ENCODE measurements around the gene WWOX. TPM values are rescaled to one million over a fixed set of nuclear protein-coding genes. Genes with fewer than 3 reads are reported as not detected.

The WWOX gene
- total RNA-seq, 1 experiment from 2014 or later, result 79.9 TPM

- Histone ChIP-seq H3K4me1 (ENCODE audit: insufficient read depth, low read length, poor library complexity, severe bottlenecking) (no peaks in the 10 kb centered on the region), H3K9me3 (ENCODE audit: low read depth, low read length, poor library complexity, severe bottlenecking) (no peaks in the 10 kb centered on the region), H3K4me3 (ENCODE audit: low read depth, low read length, poor library complexity, severe bottlenecking) (no peak overlapping the region), H3K27ac (ENCODE audit: low read depth, low read length, poor library complexity, severe bottlenecking) (no peak overlapping the region), H3K27me3 (replicated peaks; ENCODE audit: insufficient read depth, low read depth, low read length, poor library complexity) (no peaks in the 10 kb centered on the region), H3K36me3 (ENCODE audit: insufficient read depth, low read length, poor library complexity, severe bottlenecking) (no peaks in the 10 kb centered on the region)
- TF ChIP-seq CTCF (conservative IDR thresholded peaks at IDR 0.05; ENCODE audit: low read depth, low read length) (no peak), EZH2 (IDR thresholded peaks at IDR 0.05; ENCODE audit: borderline replicate concordance, low read depth, low read length, poor library complexity, severe bottlenecking) (no peak)
- BruUV-seq (replicated peaks), result no TSS peak
- ChIA-PET CTCF (no interaction called here), POLR2A (ENCODE audit: low non-redundant PET) (no interaction called here)
- no peak for DNase-seq (ENCODE audit: low spot score)
- intact Hi-C loops (cut with micrococcal nuclease; ENCODE audit: unreplicated experiment), result no loop called here
Measured at GRCh38 chr16:78528265-78528664, 428.8 kb downstream of the WWOX start.

- Histone ChIP-seq H3K27ac (ENCODE audit: low read depth, low read length, poor library complexity, severe bottlenecking) (no peak overlapping the region), H3K9me3 (ENCODE audit: low read depth, low read length, poor library complexity, severe bottlenecking) (no peaks in the 10 kb centered on the region), H3K36me3 (ENCODE audit: insufficient read depth, low read length, poor library complexity, severe bottlenecking) (no peaks in the 10 kb centered on the region), H3K27me3 (replicated peaks; ENCODE audit: insufficient read depth, low read depth, low read length, poor library complexity) (no peaks in the 10 kb centered on the region), H3K4me3 (ENCODE audit: low read depth, low read length, poor library complexity, severe bottlenecking) (no peak overlapping the region), H3K4me1 (ENCODE audit: insufficient read depth, low read length, poor library complexity, severe bottlenecking) (no peaks in the 10 kb centered on the region)
- BruUV-seq (replicated peaks), result no TSS peak
- DNase-seq (ENCODE audit: low spot score), result no peak
- ChIA-PET POLR2A (ENCODE audit: low non-redundant PET) (no interaction called here), CTCF (no interaction called here)
- no peak for TF ChIP-seq EZH2 (IDR thresholded peaks at IDR 0.05; ENCODE audit: borderline replicate concordance, low read depth, low read length, poor library complexity, severe bottlenecking)
- no peak for TF ChIP-seq CTCF (conservative IDR thresholded peaks at IDR 0.05; ENCODE audit: low read depth, low read length)
- intact Hi-C loops (cut with micrococcal nuclease; ENCODE audit: unreplicated experiment), result no loop called here
Measured at GRCh38 chr16:78529881-78530280, 430.4 kb downstream of the WWOX start.

GRCh38 chr16:78530283-78530682 lies 430.8 kb downstream of the WWOX start:
- no peak overlapping the region for H3K4me3 ChIP-seq (ENCODE audit: low read depth, low read length, poor library complexity, severe bottlenecking)
- BruUV-seq (replicated peaks), result no TSS peak
- intact Hi-C loops (cut with micrococcal nuclease; ENCODE audit: unreplicated experiment), result no loop called here
- H3K4me1 ChIP-seq (ENCODE audit: insufficient read depth, low read length, poor library complexity, severe bottlenecking), result no peaks in the 10 kb centered on the region
- CTCF ChIA-PET, result no interaction called here
- H3K9me3 ChIP-seq (ENCODE audit: low read depth, low read length, poor library complexity, severe bottlenecking), result no peaks in the 10 kb centered on the region
- TF ChIP-seq CTCF (conservative IDR thresholded peaks at IDR 0.05; ENCODE audit: low read depth, low read length) (no peak), EZH2 (IDR thresholded peaks at IDR 0.05; ENCODE audit: borderline replicate concordance, low read depth, low read length, poor library complexity, severe bottlenecking) (no peak)
- no peaks in the 10 kb centered on the region for H3K27me3 ChIP-seq (replicated peaks; ENCODE audit: insufficient read depth, low read depth, low read length, poor library complexity)
- DNase-seq (ENCODE audit: low spot score), result no peak
- H3K36me3 ChIP-seq (ENCODE audit: insufficient read depth, low read length, poor library complexity, severe bottlenecking), result no peaks in the 10 kb centered on the region
- no peak overlapping the region for H3K27ac ChIP-seq (ENCODE audit: low read depth, low read length, poor library complexity, severe bottlenecking)
- POLR2A ChIA-PET (ENCODE audit: low non-redundant PET), result no interaction called here

Data from A673 (cell line).